ENCODE results near the gene VAV2.

DNA sequence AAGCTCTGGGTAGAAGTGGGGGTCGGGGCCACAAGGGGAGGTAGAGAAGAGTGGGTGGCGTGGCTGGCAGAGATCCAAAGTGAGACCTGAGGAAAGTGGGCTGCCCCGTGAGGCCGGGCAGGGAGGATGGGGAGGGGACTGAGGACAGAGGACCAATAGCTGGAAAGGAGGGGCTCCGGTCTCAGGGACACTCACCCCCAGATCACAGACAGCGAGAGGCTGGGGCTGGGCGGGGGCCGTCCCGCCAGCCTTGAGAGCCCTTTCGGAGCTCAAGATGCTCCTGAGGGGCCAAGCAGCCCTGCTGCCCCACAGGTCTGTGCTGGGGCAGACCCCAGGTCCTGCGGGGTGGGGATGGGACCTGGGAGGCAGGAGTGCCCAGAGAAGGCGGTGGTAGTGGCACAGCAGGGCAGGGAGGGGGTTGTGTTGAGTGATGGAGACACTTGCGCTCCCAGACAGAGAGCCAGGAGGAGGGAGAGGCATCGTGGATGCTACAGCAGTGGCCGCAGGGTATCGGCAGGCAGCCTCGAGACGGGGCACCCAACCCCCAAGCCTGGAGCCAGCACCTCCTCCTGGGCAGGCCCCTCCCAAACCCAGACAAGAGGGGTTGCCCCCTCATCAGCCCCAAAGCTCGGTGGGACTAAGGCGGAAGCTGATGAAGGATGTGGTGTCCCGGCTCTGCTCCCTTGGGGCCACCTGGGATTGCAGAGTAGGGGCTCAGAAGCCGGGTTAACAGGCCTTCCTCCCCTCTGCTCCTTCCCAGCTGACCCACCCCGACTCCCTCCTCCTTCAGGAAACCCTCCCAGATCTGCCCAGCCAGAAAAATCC, 257.3 kb downstream of the VAV2 start:
- TF ChIP-seq EHMT2 (IDR thresholded peaks at IDR 0.05; ENCODE audit: low read depth) (no peak), RAD21 (conservative IDR thresholded peaks at IDR 0.05 in 1 of 2, IDR thresholded peaks at IDR 0.05 in 1 of 2) (no peak), MAFK (IDR thresholded peaks at IDR 0.05; ENCODE audit: partially characterized antibody) (no peak), CBX2 (IDR thresholded peaks at IDR 0.05; ENCODE audit: borderline replicate concordance, low read depth) (no peak), POLR2A (IDR thresholded peaks at IDR 0.05; ENCODE audit: low read length) (no peak), RCOR1 (IDR thresholded peaks at IDR 0.05; ENCODE audit: low read depth, low read length) (no peak), EP300 (IDR thresholded peaks at IDR 0.05) (no peak), HDAC2 (IDR thresholded peaks at IDR 0.05) (no peak), SMC3 (IDR thresholded peaks at IDR 0.05) (no peak), EHF (CRISPR knock-in tag; IDR thresholded peaks at IDR 0.05) (no peak)
- TF ChIP-seq, protein P1, sequence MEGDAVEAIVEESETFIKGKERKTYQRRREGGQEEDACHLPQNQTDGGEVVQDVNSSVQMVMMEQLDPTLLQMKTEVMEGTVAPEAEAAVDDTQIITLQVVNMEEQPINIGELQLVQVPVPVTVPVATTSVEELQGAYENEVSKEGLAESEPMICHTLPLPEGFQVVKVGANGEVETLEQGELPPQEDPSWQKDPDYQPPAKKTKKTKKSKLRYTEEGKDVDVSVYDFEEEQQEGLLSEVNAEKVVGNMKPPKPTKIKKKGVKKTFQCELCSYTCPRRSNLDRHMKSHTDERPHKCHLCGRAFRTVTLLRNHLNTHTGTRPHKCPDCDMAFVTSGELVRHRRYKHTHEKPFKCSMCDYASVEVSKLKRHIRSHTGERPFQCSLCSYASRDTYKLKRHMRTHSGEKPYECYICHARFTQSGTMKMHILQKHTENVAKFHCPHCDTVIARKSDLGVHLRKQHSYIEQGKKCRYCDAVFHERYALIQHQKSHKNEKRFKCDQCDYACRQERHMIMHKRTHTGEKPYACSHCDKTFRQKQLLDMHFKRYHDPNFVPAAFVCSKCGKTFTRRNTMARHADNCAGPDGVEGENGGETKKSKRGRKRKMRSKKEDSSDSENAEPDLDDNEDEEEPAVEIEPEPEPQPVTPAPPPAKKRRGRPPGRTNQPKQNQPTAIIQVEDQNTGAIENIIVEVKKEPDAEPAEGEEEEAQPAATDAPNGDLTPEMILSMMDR (IDR thresholded peaks at IDR 0.05): no peak
- TF ChIP-seq, protein P2, sequence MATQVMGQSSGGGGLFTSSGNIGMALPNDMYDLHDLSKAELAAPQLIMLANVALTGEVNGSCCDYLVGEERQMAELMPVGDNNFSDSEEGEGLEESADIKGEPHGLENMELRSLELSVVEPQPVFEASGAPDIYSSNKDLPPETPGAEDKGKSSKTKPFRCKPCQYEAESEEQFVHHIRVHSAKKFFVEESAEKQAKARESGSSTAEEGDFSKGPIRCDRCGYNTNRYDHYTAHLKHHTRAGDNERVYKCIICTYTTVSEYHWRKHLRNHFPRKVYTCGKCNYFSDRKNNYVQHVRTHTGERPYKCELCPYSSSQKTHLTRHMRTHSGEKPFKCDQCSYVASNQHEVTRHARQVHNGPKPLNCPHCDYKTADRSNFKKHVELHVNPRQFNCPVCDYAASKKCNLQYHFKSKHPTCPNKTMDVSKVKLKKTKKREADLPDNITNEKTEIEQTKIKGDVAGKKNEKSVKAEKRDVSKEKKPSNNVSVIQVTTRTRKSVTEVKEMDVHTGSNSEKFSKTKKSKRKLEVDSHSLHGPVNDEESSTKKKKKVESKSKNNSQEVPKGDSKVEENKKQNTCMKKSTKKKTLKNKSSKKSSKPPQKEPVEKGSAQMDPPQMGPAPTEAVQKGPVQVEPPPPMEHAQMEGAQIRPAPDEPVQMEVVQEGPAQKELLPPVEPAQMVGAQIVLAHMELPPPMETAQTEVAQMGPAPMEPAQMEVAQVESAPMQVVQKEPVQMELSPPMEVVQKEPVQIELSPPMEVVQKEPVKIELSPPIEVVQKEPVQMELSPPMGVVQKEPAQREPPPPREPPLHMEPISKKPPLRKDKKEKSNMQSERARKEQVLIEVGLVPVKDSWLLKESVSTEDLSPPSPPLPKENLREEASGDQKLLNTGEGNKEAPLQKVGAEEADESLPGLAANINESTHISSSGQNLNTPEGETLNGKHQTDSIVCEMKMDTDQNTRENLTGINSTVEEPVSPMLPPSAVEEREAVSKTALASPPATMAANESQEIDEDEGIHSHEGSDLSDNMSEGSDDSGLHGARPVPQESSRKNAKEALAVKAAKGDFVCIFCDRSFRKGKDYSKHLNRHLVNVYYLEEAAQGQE (IDR thresholded peaks at IDR 0.05): no peak
- TF ChIP-seq, protein P3, sequence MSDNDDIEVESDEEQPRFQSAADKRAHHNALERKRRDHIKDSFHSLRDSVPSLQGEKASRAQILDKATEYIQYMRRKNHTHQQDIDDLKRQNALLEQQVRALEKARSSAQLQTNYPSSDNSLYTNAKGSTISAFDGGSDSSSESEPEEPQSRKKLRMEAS (IDR thresholded peaks at IDR 0.05): no peak
- TF ChIP-seq, protein P4, sequence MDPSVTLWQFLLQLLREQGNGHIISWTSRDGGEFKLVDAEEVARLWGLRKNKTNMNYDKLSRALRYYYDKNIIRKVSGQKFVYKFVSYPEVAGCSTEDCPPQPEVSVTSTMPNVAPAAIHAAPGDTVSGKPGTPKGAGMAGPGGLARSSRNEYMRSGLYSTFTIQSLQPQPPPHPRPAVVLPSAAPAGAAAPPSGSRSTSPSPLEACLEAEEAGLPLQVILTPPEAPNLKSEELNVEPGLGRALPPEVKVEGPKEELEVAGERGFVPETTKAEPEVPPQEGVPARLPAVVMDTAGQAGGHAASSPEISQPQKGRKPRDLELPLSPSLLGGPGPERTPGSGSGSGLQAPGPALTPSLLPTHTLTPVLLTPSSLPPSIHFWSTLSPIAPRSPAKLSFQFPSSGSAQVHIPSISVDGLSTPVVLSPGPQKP (IDR thresholded peaks at IDR 0.05; ENCODE audit: low read depth, low read length): no peak

All from A549 (cell line).